OCI-LY1 (cell line): Measurements from ENCODE around the gene HHEX.

Source experiments
- CTCF ChIP-seq: fragments of 200-600 bp; sonication (generic), shearing (Covaris generic); IDR thresholded peaks from 2 replicates; pipeline ENCODE4 v1.5.1; 2017; ENCODE audit warnings: mild to moderate bottlenecking, antibody characterized with exemption, low read length, moderate library complexity, mixed read lengths
- EZH2 ChIP-seq: fragments of 200-600 bp; sonication (generic), shearing (Covaris generic); IDR thresholded peaks from 2 replicates; pipeline ENCODE4 v1.8.0; 2017; ENCODE audit warnings: borderline replicate concordance, mixed run types, mild to moderate bottlenecking, antibody characterized with exemption, low read length, moderate library complexity, mixed read lengths

GRCh38 chr10:92678206-92678605 lies 11.5 kb upstream of the HHEX start:
- TF ChIP-seq EZH2 (no peak), CTCF (no peak)
